OCI-LY1 (cell line): ENCODE measurements around the gene CTIF.

Experiments used
- H2AFZ ChIP-seq: fragments of 200-600 bp; sonication (generic), shearing (Covaris generic); 2 replicates; pipeline ENCODE4 v1.6.0; 2014; ENCODE audit warnings: antibody characterized with exemption, mild to moderate bottlenecking, low read length
- H3F3A ChIP-seq: fragments of 200-600 bp; sonication (generic), shearing (Covaris generic); 2 replicates; pipeline ENCODE4 v1.6.0; 2014; ENCODE audit warnings: mild to moderate bottlenecking, antibody characterized with exemption, low read length, moderate library complexity; ENCODE audit not compliant: insufficient read depth
- H3K27ac ChIP-seq: fragments of 200-600 bp; sonication (generic); 2 replicates; pipeline ENCODE4 v1.5.1; 2014; ENCODE audit warnings: low read length, mixed run types, mild to moderate bottlenecking, low read depth; ENCODE audit not compliant: poor library complexity, severe bottlenecking
- H3K27me3 ChIP-seq: fragments of 200-600 bp; sonication (generic); 2 replicates; pipeline ENCODE4 v1.6.0; 2014; ENCODE audit warnings: antibody characterized with exemption, mild to moderate bottlenecking, low read length, moderate library complexity; ENCODE audit not compliant: insufficient read depth
- H3K36me3 ChIP-seq: fragments of 200-600 bp; sonication (generic); 2 replicates; pipeline ENCODE4 v1.6.1; 2014; ENCODE audit warnings: mild to moderate bottlenecking, antibody characterized with exemption, low read length, moderate library complexity, mixed read lengths; ENCODE audit not compliant: insufficient read depth
- H3K4me1 ChIP-seq: fragments of 200-600 bp; sonication (generic); 2 replicates; pipeline ENCODE4 v1.5.1; 2014; ENCODE audit warnings: mild to moderate bottlenecking, low read length, moderate library complexity; ENCODE audit not compliant: insufficient read depth, severe bottlenecking
- H3K4me2 ChIP-seq: fragments of 200-600 bp; sonication (generic), shearing (Covaris generic); 2 replicates; pipeline ENCODE4 v1.6.1; 2014; ENCODE audit warnings: low read length
- H3K4me3 ChIP-seq: fragments of 200-600 bp; sonication (generic); 2 replicates; pipeline ENCODE4 v1.5.1; 2014; ENCODE audit warnings: low read length, low read depth, mild to moderate bottlenecking, mixed read lengths; ENCODE audit not compliant: poor library complexity, severe bottlenecking
- H3K79me2 ChIP-seq: fragments of 200-600 bp; shearing (Covaris generic); 2 replicates; pipeline ENCODE4 v1.6.1; 2016; ENCODE audit warnings: mixed run types, low read length, mixed read lengths; ENCODE audit not compliant: insufficient read depth
- H3K9ac ChIP-seq: fragments of 200-600 bp; sonication (generic), shearing (Covaris generic); 2 replicates; pipeline ENCODE4 v1.6.1; 2014; ENCODE audit warnings: mild to moderate bottlenecking, low read length, mixed read lengths
- H3K9me2 ChIP-seq: fragments of 200-600 bp; sonication (generic), shearing (Covaris generic); 2 replicates; pipeline ENCODE4 v1.6.1; 2014; ENCODE audit warnings: low read depth, mild to moderate bottlenecking, low read length, mixed read lengths
- H3K9me3 ChIP-seq: fragments of 200-600 bp; shearing (Covaris generic); 2 replicates; pipeline ENCODE4 v1.6.1; 2014; ENCODE audit warnings: low read length, mixed read lengths
- H4K20me1 ChIP-seq: fragments of 200-600 bp; sonication (generic), shearing (Covaris generic); 2 replicates; pipeline ENCODE4 v1.6.0; 2016; ENCODE audit warnings: mild to moderate bottlenecking, low read length; ENCODE audit not compliant: insufficient read depth
- CTCF ChIP-seq: fragments of 200-600 bp; sonication (generic), shearing (Covaris generic); IDR thresholded peaks from 2 replicates; pipeline ENCODE4 v1.5.1; 2017; ENCODE audit warnings: mild to moderate bottlenecking, antibody characterized with exemption, low read length, moderate library complexity, mixed read lengths
- EZH2 ChIP-seq: fragments of 200-600 bp; sonication (generic), shearing (Covaris generic); IDR thresholded peaks from 2 replicates; pipeline ENCODE4 v1.8.0; 2017; ENCODE audit warnings: borderline replicate concordance, mixed run types, mild to moderate bottlenecking, antibody characterized with exemption, low read length, moderate library complexity, mixed read lengths

CTIF gene

GRCh38 chr18:48853588-48853987 lies 314.8 kb downstream of the CTIF start:
- Histone ChIP-seq H3K27ac (no peak overlapping the region), H3K4me2 (no peak overlapping the region), H4K20me1 (no peaks in the 10 kb centered on the region), H3K27me3 (peaks cover 10% of the 10 kb centered on the region), H3K36me3 (no peaks in the 10 kb centered on the region), H3K9me3 (no peaks in the 10 kb centered on the region), H3K79me2 (no peaks in the 10 kb centered on the region), H3K9ac (no peak overlapping the region), H3K4me3 (no peak overlapping the region), H3F3A (no peaks in the 10 kb centered on the region), H2AFZ (no peak overlapping the region), H3K4me1 (no peaks in the 10 kb centered on the region), H3K9me2 (no peaks in the 10 kb centered on the region)
- TF ChIP-seq CTCF (no peak), EZH2 (no peak)

- Histone ChIP-seq H3K36me3 (no peaks in the 10 kb centered on the region), H3K27me3 (peaks cover 10% of the 10 kb centered on the region), H3K9me2 (no peaks in the 10 kb centered on the region), H3K4me1 (no peaks in the 10 kb centered on the region), H3K27ac (no peak overlapping the region), H3K4me2 (no peak overlapping the region), H3K9ac (no peak overlapping the region), H3K4me3 (no peak overlapping the region), H3F3A (no peaks in the 10 kb centered on the region), H3K9me3 (no peaks in the 10 kb centered on the region), H3K79me2 (no peaks in the 10 kb centered on the region), H4K20me1 (no peaks in the 10 kb centered on the region), H2AFZ (no peak overlapping the region)
- TF ChIP-seq CTCF (no peak), EZH2 (no peak)
Measured at GRCh38 chr18:48854780-48855179, 315.9 kb downstream of the CTIF start.

DNA sequence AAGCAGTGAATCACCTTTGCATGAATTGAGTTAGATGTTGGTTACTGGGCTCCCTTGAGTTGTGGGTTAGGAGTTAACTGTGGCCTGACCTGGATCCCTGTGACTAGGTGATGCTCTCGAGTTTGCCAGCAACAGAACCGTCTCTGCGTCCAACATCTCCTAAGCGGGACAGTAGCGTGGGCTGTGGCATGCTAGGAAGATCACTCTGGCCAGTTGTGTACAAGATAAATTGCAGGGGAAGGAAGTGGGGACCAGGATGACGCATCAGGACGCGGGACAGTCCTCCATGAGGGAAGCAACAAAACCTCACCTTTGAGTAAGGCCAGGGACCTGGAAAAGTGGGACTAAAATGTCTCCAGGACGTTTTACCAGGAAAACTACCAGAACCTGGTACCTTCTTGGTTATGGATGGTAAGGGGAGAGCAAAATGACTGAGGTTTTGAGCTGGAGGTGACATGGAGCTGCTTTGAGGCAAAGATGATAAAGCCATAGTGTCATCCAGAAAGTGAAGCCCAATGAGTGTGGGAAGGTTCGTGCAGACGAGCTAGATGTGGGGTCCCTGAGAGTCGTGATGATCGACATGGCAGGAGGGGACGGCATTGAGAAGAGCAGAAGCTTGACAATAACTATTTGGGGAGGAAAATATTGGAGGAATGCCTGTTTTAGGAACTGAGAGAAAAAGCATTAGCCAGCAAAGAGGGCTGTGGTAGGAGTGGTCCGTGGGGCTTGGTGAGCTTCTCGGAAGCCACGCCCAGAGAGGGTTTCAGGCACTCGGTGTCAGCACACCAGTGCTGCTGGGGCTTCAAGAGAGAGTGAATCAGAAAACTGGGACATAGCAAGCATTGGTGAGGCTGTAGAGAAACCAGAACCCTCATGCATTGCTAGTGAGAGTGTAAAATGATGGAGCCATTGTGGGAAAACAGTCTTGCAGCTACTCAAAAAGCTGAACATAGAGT lies 316.9 kb downstream of the CTIF start:
- H2AFZ ChIP-seq, result no peak overlapping the region
- no peaks in the 10 kb centered on the region for H3K4me1 ChIP-seq
- no peak overlapping the region for H3K9ac ChIP-seq
- H3K4me3 ChIP-seq, result no peak overlapping the region
- no peak overlapping the region for H3K4me2 ChIP-seq
- H3K79me2 ChIP-seq, result no peaks in the 10 kb centered on the region
- no peaks in the 10 kb centered on the region for H3K9me3 ChIP-seq
- TF ChIP-seq CTCF (no peak), EZH2 (no peak)
- no peaks in the 10 kb centered on the region for H4K20me1 ChIP-seq
- no peaks in the 10 kb centered on the region for H3K36me3 ChIP-seq
- H3K9me2 ChIP-seq, result no peaks in the 10 kb centered on the region
- no peaks in the 10 kb centered on the region for H3F3A ChIP-seq
- peaks cover 6% of the 10 kb centered on the region for H3K27me3 ChIP-seq
- no peak overlapping the region for H3K27ac ChIP-seq
